ENCODE results near the gene TPH2. TPM values are rescaled to one million over a fixed set of nuclear protein-coding genes. Genes with fewer than 3 reads are reported as not detected.

Gene TPH2
- total RNA-seq, 4 donors from 2014 or later = not detected

GRCh38 chr12:71980538-71980937 is 41.9 kb downstream of the TPH2 start:
- no peaks in the 10 kb centered on the region for H3K4me1 ChIP-seq
- no peak for TF ChIP-seq CTCF (IDR thresholded peaks at IDR 0.05)
- TF ChIP-seq POLR2A (IDR thresholded peaks at IDR 0.05) = no peak
- no peaks in the 10 kb centered on the region for H3K27me3 ChIP-seq
- no peak overlapping the region for H3K4me3 ChIP-seq
- no peak overlapping the region for H3K27ac ChIP-seq
- no peaks in the 10 kb centered on the region for H3K9me3 ChIP-seq
- DNase-seq = no peak
- no peaks in the 10 kb centered on the region for H3K36me3 ChIP-seq

- Histone ChIP-seq H3K36me3 (no peaks in the 10 kb centered on the region), H3K27ac (no peak overlapping the region), H3K9me3 (no peaks in the 10 kb centered on the region), H3K4me1 (no peaks in the 10 kb centered on the region), H3K4me3 (no peak overlapping the region), H3K27me3 (no peaks in the 10 kb centered on the region)
- no peak for DNase-seq
- TF ChIP-seq CTCF (IDR thresholded peaks at IDR 0.05) = no peak
- TF ChIP-seq POLR2A (IDR thresholded peaks at IDR 0.05) = no peak
Measured at GRCh38 chr12:71981149-71981548, 42.5 kb downstream of the TPH2 start.

GRCh38 chr12:71994715-71995114 is 56.1 kb downstream of the TPH2 start:
- H3K27ac ChIP-seq = no peak overlapping the region
- no peak for TF ChIP-seq CTCF (IDR thresholded peaks at IDR 0.05)
- no peak for TF ChIP-seq POLR2A (IDR thresholded peaks at IDR 0.05)
- no peaks in the 10 kb centered on the region for H3K36me3 ChIP-seq
- no peak for DNase-seq
- H3K4me1 ChIP-seq = no peaks in the 10 kb centered on the region
- no peaks in the 10 kb centered on the region for H3K27me3 ChIP-seq
- H3K9me3 ChIP-seq = no peaks in the 10 kb centered on the region
- no peak overlapping the region for H3K4me3 ChIP-seq

- Histone ChIP-seq H3K9me3 (no peaks in the 10 kb centered on the region), H3K4me3 (no peak overlapping the region), H3K4me1 (no peaks in the 10 kb centered on the region), H3K36me3 (no peaks in the 10 kb centered on the region), H3K27me3 (no peaks in the 10 kb centered on the region), H3K27ac (no peak overlapping the region)
- DNase-seq = no peak
- TF ChIP-seq POLR2A (IDR thresholded peaks at IDR 0.05) (no peak), CTCF (IDR thresholded peaks at IDR 0.05) (no peak)
Measured at GRCh38 chr12:71999795-72000194, 61.1 kb downstream of the TPH2 start.

GRCh38 chr12:72000969-72001648 is 62.5 kb downstream of the TPH2 start:
- DNase-seq = no peak
- H3K36me3 ChIP-seq = no peaks in the 10 kb centered on the region
- H3K27me3 ChIP-seq = no peaks in the 10 kb centered on the region
- H3K4me1 ChIP-seq = no peaks in the 10 kb centered on the region
- no peak for TF ChIP-seq CTCF (IDR thresholded peaks at IDR 0.05)
- no peak for TF ChIP-seq POLR2A (IDR thresholded peaks at IDR 0.05)
- no peaks in the 10 kb centered on the region for H3K9me3 ChIP-seq
- H3K4me3 ChIP-seq = no peak overlapping the region
- no peak overlapping the region for H3K27ac ChIP-seq

- no peak overlapping the region for H3K4me3 ChIP-seq
- H3K27ac ChIP-seq = no peak overlapping the region
- H3K4me1 ChIP-seq = no peaks in the 10 kb centered on the region
- no peaks in the 10 kb centered on the region for H3K9me3 ChIP-seq
- DNase-seq = no peak
- no peaks in the 10 kb centered on the region for H3K27me3 ChIP-seq
- no peak for TF ChIP-seq POLR2A (IDR thresholded peaks at IDR 0.05)
- TF ChIP-seq CTCF (IDR thresholded peaks at IDR 0.05) = no peak
- H3K36me3 ChIP-seq = no peaks in the 10 kb centered on the region
Measured at GRCh38 chr12:72006766-72007165, 68.1 kb downstream of the TPH2 start.

Measured in Peyer's patch (tissue), 4 donors.